ENCODE data around the gene MAPKBP1.

The MAPKBP1 gene

DNA sequence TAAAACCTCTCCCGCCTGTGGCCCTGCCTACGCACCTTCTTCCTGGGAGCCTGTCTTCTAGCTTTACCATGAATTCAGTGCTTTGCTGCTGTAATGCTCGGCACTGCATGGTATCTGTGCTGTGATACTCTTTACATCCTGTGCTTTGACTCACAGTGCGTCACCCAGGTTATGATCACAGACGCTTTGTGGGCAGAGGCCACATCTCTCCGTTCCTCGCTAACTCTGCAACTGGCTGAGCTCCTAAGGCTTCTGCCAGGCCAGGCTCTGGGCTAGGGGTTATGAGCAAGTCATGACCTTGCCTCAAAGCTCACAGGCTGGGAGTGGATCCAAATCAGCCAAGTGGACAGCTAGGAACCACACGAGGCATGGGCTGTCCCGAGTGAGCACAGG, 96.4 kb downstream of the MAPKBP1 start:
- DNase-seq = peak; percentile 38

DNA sequence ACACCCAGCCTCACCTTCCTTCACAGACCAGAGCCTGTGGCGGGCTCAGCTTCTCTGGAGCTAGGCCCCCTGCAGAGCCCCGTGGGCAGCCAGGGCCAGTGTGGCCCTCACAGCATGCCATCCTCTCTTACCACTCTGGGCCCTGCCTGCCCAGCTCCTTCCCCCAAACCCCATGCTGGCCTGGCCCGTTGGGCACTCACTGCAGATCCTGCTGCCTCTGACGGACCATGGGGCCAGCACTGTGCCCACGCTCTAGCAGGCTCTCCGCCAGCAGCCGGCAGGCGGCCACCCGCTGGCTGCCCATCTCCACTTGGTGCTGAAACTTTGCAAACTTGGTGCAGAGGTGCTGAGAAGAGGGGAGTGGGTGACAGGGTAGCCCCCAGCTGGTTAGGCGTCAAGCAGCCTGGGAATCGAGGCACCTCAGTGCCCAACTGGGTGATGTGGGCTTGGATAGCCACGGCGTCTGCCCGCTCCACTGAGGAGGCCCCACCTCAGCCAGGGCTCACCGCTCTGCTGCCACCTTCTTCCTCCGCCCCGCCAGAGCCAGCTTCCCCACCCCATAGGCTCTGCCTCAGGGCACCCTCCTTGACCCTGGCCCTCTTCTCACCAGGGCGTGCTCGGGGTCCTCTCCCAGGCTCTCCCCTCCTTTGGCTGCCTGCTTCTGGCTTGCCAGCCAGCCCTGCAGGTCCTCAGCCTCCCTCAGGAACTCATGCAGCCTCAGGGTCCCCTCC, 97.1 kb downstream of the MAPKBP1 start:
- no peak for DNase-seq

DNA sequence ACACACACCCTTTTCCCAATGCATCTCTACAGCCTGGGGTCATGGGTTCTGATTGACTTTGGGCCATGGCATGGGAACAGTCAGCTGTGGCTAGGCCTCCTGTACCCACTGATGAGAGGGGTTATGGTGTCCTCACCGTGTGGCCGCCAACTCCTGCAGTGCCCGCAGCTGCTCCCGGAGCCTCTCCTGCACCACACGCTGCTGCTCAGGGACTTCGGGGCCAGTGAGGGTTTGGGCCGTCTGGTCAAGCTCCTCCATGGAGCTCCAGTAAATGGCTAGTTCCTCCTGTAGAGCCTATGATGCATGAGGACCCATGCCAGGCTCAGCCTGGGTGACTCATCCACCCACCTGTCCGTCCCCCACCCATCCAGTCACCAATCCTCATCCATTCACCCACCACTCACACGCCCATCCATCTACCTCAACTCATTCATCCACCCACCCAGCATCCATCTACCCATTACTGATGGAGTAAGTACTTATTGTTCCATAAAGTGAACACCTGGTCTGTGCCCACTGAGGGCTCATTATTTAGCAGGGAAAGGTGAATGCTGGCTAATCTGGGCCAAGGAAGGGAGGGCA, 98.0 kb downstream of the MAPKBP1 start:
- DNase-seq = no peak

DNA sequence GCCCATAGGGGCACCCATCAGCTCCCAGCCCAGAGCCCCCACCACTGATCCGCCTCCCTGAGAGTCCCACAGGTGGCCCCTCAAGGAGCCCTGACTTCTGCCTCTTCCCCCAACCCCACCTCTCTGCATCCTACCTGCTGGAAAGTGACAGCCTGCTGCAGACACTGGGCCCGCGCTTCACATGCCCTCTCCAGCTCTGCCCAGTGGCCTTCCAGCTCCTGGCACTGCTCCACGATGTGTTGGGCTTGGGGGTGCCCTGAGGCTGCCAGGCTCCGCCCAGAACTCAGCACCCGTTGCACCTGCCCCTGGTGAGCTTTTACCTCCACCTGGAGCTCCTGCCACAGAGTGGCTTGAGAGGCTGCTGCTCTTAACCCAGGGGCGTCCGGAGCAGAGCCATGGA, 99.4 kb downstream of the MAPKBP1 start:
- no peak for DNase-seq

DNA sequence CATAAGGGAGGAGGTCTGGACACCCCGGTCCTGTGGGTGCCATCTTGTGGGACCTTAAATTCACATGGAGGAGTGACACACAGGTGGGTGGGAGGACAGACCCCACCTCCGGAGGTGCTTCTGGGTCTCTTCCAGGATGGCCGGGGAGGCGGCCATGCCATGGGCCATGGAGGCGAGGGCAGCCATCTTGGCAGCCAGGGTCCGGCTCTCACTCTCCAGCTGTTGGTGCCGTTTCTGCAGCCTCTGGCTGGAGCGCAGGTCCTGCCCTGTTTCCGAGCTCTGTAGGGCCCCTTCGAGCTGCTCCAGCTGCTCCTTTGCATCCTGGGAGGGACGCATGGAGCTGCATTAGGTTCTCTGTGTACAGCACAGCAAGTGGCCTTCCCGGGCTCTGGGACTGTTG, 100.5 kb downstream of the MAPKBP1 start:
- DNase-seq = no peak

DNA sequence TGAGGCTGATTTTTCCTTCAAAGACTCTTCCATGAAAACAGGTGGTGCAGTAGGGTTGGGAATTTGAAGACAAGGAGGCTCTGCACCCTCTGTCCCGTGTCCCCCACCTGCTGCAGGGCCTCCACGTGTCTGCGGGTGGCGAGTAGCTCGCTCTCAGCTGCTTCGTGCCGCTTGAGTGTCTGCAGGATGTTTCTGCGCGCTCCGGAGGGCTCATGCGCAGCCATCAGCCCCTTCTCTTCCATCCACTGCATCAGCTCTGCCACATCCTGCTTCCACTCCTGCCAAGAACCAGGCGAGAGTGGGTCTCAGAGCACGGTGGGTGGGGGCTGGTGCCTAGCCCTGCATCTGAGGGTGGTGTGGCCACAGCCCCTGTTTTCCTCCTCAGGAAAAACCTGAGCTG, 101.7 kb downstream of the MAPKBP1 start:
- DNase-seq = no peak

DNA sequence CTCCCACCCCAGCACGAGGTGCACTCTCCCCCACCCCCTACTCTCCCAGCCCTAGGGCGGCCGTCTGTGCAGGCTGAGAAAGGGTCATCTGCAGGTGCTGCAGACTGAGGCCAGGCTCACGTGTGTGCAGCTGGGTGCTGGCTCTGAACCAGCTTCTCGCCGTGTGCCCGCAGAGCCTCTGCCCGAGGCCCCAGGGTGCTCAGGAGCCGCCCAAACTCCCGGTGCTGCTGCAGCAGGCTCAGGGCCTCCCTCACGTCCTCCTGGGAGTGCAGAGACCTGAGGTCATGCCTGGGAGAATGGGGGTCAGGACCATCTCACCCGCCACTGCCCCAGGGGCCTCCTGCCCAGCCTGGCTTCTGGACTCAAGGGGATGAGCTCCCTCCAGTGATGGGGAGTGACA, 102.4 kb downstream of the MAPKBP1 start:
- DNase-seq = no peak

Data from stimulated activated CD4-positive, alpha-beta T cell treated with anti-CD3 and anti-CD28 coated beads, Interleukin-12 subunit alpha, Interleukin-12 subunit beta, amount 100 ng/mL, for 4 hours (primary cell).